Measurements from ENCODE around the gene GAD1. TPM values are rescaled to one million over a fixed set of nuclear protein-coding genes. Genes with fewer than 3 reads are reported as not detected.

Gene GAD1
- total RNA-seq (2021): 0.70 and 1.1 TPM in 2 replicates
- percentile 18 among the genes with signal in this experiment for Bru-seq, nascent RNA
- BruChase-seq, experiment 1, labeled RNA remaining after a 2-hour chase: percentile 19 among the genes with signal in this experiment
- percentile 17 among the genes with signal in this experiment for BruChase-seq, experiment 2, labeled RNA remaining after a 6-hour chase
- long read RNA-seq: 0 reads

- Histone ChIP-seq H3K36me3 (ENCODE audit: insufficient read depth, low read length, poor library complexity, severe bottlenecking) (no peaks in the 10 kb centered on the region), H3K4me3 (ENCODE audit: low read depth, low read length, poor library complexity, severe bottlenecking) (peak within 1 kb of the TSS; percentile 44), H3K4me1 (ENCODE audit: insufficient read depth, low read length, poor library complexity, severe bottlenecking) (peaks cover 20% of the 10 kb centered on the region), H3K27me3 (replicated peaks; ENCODE audit: insufficient read depth, low read depth, low read length, poor library complexity) (peaks cover 82% of the 10 kb centered on the region), H3K27ac (ENCODE audit: low read depth, low read length, poor library complexity, severe bottlenecking) (no peak within 1 kb of the TSS), H3K9me3 (ENCODE audit: low read depth, low read length, poor library complexity, severe bottlenecking) (no peaks in the 10 kb centered on the region)
- intact Hi-C loops (cut with micrococcal nuclease; ENCODE audit: unreplicated experiment): no loop called here
- DNase-seq (ENCODE audit: low spot score): peak; percentile 88
- ChIA-PET CTCF (interaction anchor here (0.5 to 2.1 kb wide), 9 partner anchors 57 to 582 kb away, joined by 3 to 6 read pairs (median 4); no protein-coding TSS in a partner anchor), POLR2A (ENCODE audit: low non-redundant PET) (interaction anchor here (0.6 kb wide), 1 partner anchor 139 kb away, joined by 6 read pairs; no protein-coding TSS in a partner anchor)
- TF ChIP-seq, protein P1, sequence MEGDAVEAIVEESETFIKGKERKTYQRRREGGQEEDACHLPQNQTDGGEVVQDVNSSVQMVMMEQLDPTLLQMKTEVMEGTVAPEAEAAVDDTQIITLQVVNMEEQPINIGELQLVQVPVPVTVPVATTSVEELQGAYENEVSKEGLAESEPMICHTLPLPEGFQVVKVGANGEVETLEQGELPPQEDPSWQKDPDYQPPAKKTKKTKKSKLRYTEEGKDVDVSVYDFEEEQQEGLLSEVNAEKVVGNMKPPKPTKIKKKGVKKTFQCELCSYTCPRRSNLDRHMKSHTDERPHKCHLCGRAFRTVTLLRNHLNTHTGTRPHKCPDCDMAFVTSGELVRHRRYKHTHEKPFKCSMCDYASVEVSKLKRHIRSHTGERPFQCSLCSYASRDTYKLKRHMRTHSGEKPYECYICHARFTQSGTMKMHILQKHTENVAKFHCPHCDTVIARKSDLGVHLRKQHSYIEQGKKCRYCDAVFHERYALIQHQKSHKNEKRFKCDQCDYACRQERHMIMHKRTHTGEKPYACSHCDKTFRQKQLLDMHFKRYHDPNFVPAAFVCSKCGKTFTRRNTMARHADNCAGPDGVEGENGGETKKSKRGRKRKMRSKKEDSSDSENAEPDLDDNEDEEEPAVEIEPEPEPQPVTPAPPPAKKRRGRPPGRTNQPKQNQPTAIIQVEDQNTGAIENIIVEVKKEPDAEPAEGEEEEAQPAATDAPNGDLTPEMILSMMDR (conservative IDR thresholded peaks at IDR 0.05; ENCODE audit: low read depth, low read length): no peak
- no peak for TF ChIP-seq EZH2 (IDR thresholded peaks at IDR 0.05; ENCODE audit: borderline replicate concordance, low read depth, low read length, poor library complexity, severe bottlenecking)
- BruUV-seq (replicated peaks): no TSS peak
These were observed at the start of gene GAD1 for GRCh38 chr2:170816504-170817092. Gene GAD1 (plus strand): TSS chr2:170816887. CDS start chr2:170818592, 1,705 bp downstream.

GRCh38 chr2:170770008-170770605 lies 46.6 kb upstream of the GAD1 start, which contains the start of gene ERICH2:
Gene ERICH2 (plus strand): TSS chr2:170770378. CDS start chr2:170770682, 304 bp downstream.
- DNase-seq (ENCODE audit: low spot score): peak; percentile 77
- ChIA-PET CTCF (interaction anchor here (0.9 kb wide), 1 partner anchor 44 kb away, joined by 3 read pairs; no protein-coding TSS in a partner anchor), POLR2A (ENCODE audit: low non-redundant PET) (no interaction called here)
- intact Hi-C loops (cut with micrococcal nuclease; ENCODE audit: unreplicated experiment): no loop called here
- Histone ChIP-seq H3K36me3 (ENCODE audit: insufficient read depth, low read length, poor library complexity, severe bottlenecking) (no peaks in the 10 kb centered on the region), H3K4me1 (ENCODE audit: insufficient read depth, low read length, poor library complexity, severe bottlenecking) (peaks cover 7% of the 10 kb centered on the region), H3K27ac (ENCODE audit: low read depth, low read length, poor library complexity, severe bottlenecking) (no peak within 1 kb of the TSS), H3K9me3 (ENCODE audit: low read depth, low read length, poor library complexity, severe bottlenecking) (no peaks in the 10 kb centered on the region), H3K4me3 (ENCODE audit: low read depth, low read length, poor library complexity, severe bottlenecking) (peak within 1 kb of the TSS; percentile 49), H3K27me3 (replicated peaks; ENCODE audit: insufficient read depth, low read depth, low read length, poor library complexity) (peaks cover 32% of the 10 kb centered on the region)
- no peak for TF ChIP-seq EZH2 (IDR thresholded peaks at IDR 0.05; ENCODE audit: borderline replicate concordance, low read depth, low read length, poor library complexity, severe bottlenecking)
- no TSS peak for BruUV-seq (replicated peaks)

GRCh38 chr2:170770606-170771420 lies 45.9 kb upstream of the GAD1 start:
- H3K27ac ChIP-seq (ENCODE audit: low read depth, low read length, poor library complexity, severe bottlenecking): no peak overlapping the region
- DNase-seq (ENCODE audit: low spot score): peak; percentile 79
- BruUV-seq (replicated peaks): no TSS peak
- H3K4me1 ChIP-seq (ENCODE audit: insufficient read depth, low read length, poor library complexity, severe bottlenecking): peaks cover 7% of the 10 kb centered on the region
- TF ChIP-seq, protein P1 (conservative IDR thresholded peaks at IDR 0.05; ENCODE audit: low read depth, low read length): no peak
- no peak for TF ChIP-seq EZH2 (IDR thresholded peaks at IDR 0.05; ENCODE audit: borderline replicate concordance, low read depth, low read length, poor library complexity, severe bottlenecking)
- intact Hi-C loops (cut with micrococcal nuclease; ENCODE audit: unreplicated experiment): no loop called here
- ChIA-PET POLR2A (ENCODE audit: low non-redundant PET) (interaction anchor here (0.5 kb wide), 1 partner anchor 91 kb away, joined by 3 read pairs; no protein-coding TSS in a partner anchor), CTCF (interaction anchor here (0.9 kb wide), 1 partner anchor 43 kb away, joined by 3 read pairs; no protein-coding TSS in a partner anchor)
- H3K36me3 ChIP-seq (ENCODE audit: insufficient read depth, low read length, poor library complexity, severe bottlenecking): no peaks in the 10 kb centered on the region
- H3K4me3 ChIP-seq (ENCODE audit: low read depth, low read length, poor library complexity, severe bottlenecking): peak overlapping the region; percentile 49
- H3K27me3 ChIP-seq (replicated peaks; ENCODE audit: insufficient read depth, low read depth, low read length, poor library complexity): peaks cover 32% of the 10 kb centered on the region
- no peaks in the 10 kb centered on the region for H3K9me3 ChIP-seq (ENCODE audit: low read depth, low read length, poor library complexity, severe bottlenecking)

Data from A673 (cell line).